Activated naive CD4-positive, alpha-beta T cell treated with anti-CD3 and anti-CD28 coated beads, Interleukin-2, amount 10 ng/mL, durations not matched to agents 7 days and 5 days (primary cell): ENCODE results near the gene P2RX2.

Source experiments
- CTCF ChIA-PET: fragments of 350-600 bp; sonication (Branson Sonifier 250); formaldehyde crosslinking; loops from one replicate; lab custom pipeline; 2021; ENCODE audit warnings: antibody characterized with exemption; lab: Charles Lee
- DNase-seq: peaks from one replicate; pipeline ENCODE4 v3.0.0-alpha.2; 2020
- H3K27ac Mint-ChIP-seq: one replicate; pipeline ENCODE4 v1.8.0; 2021; ENCODE audit warnings: mild to moderate bottlenecking, moderate library complexity, mixed read lengths
- H3K27me3 Mint-ChIP-seq: one replicate; pipeline ENCODE4 v1.8.0; 2021; ENCODE audit warnings: mild to moderate bottlenecking, mixed read lengths
- H3K36me3 Mint-ChIP-seq: one replicate; pipeline ENCODE4 v1.8.0; 2021; ENCODE audit warnings: mixed read lengths
- H3K4me1 Mint-ChIP-seq: one replicate; pipeline ENCODE4 v1.8.0; 2021; ENCODE audit warnings: mixed read lengths
- H3K4me3 Mint-ChIP-seq: one replicate; pipeline ENCODE4 v1.8.0; 2021; ENCODE audit warnings: mild to moderate bottlenecking, moderate library complexity, mixed read lengths
- H3K9me3 Mint-ChIP-seq: one replicate; pipeline ENCODE4 v1.8.0; 2021; ENCODE audit warnings: mixed read lengths

The P2RX2 gene

DNA sequence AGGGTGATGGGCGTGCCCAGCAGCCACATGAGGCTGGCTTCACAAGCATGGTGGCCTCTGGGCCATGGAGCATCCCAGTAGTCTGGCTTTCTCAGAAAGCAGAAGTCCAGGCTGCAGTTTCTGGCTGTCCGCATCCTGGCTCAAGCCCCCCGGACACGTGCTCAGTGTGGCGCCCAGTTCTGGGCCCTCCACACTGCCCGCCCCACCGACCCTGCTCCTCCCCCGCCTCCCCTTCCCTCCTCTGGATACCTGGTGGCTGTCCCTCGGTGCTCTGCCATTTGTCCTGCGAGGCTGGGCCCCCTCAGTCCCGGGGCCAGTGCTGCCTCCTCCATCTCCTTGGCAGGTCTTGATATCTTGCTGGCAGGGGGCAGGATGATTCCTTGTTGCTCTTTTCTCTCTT, 39.8 kb upstream of the P2RX2 start:
- H3K4me1 Mint-ChIP-seq: no peaks in the 10 kb centered on the region

DNA sequence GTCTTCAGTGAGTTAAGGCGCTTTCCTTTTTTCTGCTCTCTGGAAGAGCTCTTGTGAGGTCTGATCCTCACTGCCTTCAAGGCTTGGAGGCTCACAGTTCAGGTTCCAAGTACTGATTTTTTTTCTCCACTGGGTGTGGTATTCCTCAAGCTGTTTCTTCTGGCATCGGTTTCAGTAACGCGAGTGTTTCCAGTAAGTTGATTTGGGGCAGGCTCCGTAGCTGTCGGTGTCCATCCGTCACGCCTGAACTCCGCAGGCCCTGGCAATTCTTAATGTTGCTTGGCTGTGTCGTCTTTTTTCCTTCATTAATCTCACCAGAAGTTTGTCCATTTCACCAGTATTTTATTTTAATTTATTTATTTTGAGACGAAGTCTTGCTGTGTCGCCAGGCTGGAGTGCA, 38.8 kb upstream of the P2RX2 start:
- Mint-ChIP-seq H3K4me3 (no peak overlapping the region), H3K27me3 (no peaks in the 10 kb centered on the region), H3K4me1 (no peaks in the 10 kb centered on the region), H3K36me3 (peaks cover 9% of the 10 kb centered on the region), H3K27ac (no peak overlapping the region), H3K9me3 (no peaks in the 10 kb centered on the region)
- no peak for DNase-seq
- CTCF ChIA-PET: no interaction called here

More for the DNA sequence above, 39.8 kb upstream of the P2RX2 start:
- CTCF ChIA-PET: no interaction called here
- no peak overlapping the region for H3K4me3 Mint-ChIP-seq
- H3K27ac Mint-ChIP-seq: no peak overlapping the region
- H3K36me3 Mint-ChIP-seq: peaks cover 7% of the 10 kb centered on the region
- H3K9me3 Mint-ChIP-seq: no peaks in the 10 kb centered on the region
- H3K27me3 Mint-ChIP-seq: no peaks in the 10 kb centered on the region
- DNase-seq: no peak

- H3K27ac Mint-ChIP-seq: no peak overlapping the region
- CTCF ChIA-PET: no interaction called here
- no peaks in the 10 kb centered on the region for H3K27me3 Mint-ChIP-seq
- H3K9me3 Mint-ChIP-seq: no peaks in the 10 kb centered on the region
- no peak overlapping the region for H3K4me3 Mint-ChIP-seq
- no peak for DNase-seq
- peaks cover 8% of the 10 kb centered on the region for H3K36me3 Mint-ChIP-seq
- no peaks in the 10 kb centered on the region for H3K4me1 Mint-ChIP-seq
These were observed 37.8 kb upstream of the P2RX2 start for GRCh38 chr12:132580701-132581292.

DNA sequence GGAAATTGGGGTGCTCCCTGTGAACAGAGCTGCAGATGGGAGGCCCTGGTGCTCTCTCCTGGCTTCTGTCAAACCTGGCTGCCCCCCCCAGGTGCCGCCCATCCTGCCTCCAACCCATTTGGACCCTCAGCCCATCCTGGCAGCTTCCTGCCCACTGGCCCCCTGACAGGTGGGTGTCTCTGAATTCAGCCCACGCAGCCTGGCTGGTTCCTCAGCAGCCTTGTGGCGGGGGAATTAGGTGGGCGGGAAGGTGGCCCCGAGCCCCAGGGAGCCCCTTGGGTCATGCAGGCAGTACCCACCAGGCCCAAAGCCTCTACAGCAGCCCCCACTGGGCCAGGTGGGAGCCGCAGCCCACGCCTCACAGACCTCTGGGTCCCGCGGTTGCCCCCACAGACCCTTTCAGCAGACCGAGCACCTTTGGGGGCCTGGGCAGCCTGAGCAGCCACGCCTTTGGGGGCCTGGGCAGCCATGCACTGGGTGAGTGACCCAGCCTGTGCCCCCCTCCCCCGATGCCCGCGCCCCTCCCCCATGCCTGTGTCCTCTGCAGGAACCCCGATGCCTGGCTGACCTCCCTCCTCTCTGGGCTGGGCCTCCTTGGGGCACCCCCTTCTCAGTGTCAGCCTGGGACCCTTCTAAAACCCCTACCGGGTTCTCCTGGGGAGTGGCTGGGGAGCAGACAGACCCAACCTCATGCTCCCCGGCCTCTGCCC, 37.1 kb upstream of the P2RX2 start:
- peaks cover 8% of the 10 kb centered on the region for H3K36me3 Mint-ChIP-seq
- H3K27ac Mint-ChIP-seq: no peak overlapping the region
- H3K4me1 Mint-ChIP-seq: no peaks in the 10 kb centered on the region
- no peak overlapping the region for H3K4me3 Mint-ChIP-seq
- no peaks in the 10 kb centered on the region for H3K9me3 Mint-ChIP-seq
- no peaks in the 10 kb centered on the region for H3K27me3 Mint-ChIP-seq
- CTCF ChIA-PET: no interaction called here
- DNase-seq: no peak

GRCh38 chr12:132582058-132582420, 36.5 kb upstream of the P2RX2 start:
- CTCF ChIA-PET: no interaction called here
- H3K36me3 Mint-ChIP-seq: peaks cover 8% of the 10 kb centered on the region
- H3K27ac Mint-ChIP-seq: no peak overlapping the region
- H3K27me3 Mint-ChIP-seq: no peaks in the 10 kb centered on the region
- no peak for DNase-seq
- no peak overlapping the region for H3K4me3 Mint-ChIP-seq
- no peaks in the 10 kb centered on the region for H3K9me3 Mint-ChIP-seq
- no peaks in the 10 kb centered on the region for H3K4me1 Mint-ChIP-seq

DNA sequence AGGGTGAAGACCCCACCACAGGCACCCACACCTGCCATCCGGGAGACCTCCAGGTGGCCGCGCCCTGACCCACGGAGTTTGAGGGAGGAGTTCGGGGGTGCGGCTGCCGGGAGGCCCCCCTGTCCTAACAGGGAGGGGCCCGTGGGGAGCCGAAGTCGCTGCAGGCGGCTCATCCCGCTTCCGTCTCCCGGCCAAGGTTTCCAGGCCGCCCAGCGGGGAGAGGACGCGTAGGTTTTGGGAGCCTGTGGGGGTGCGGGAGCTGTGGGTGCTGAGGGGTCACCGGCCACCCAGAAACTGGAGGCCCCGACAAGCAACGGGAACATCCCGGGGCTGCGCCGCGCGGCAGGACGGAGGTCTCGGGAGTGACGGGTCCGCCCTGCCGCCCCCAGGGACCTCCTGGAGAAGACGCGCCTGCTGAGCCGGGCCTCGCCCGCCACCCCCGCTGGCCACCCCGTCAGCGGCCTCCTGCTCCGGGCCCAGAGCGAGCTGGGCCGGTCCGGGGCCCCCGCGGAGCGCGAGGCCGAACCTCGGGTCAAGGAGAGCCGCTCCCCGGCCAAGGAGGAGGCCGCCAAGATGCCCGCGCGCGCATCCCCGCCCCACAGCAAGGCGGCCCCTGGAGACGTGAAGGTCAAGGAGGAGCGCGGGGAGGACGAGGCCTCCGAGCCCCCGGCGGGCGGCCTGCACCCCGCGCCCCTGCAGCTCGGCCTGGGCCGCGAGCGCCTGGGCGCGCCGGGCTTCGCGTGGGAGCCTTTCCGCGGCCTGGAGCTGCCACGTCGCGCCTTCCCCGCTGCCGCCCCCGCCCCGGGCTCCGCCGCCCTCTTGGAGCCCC, 35.8 kb upstream of the P2RX2 start:
- CTCF ChIA-PET: no interaction called here
- Mint-ChIP-seq H3K27ac (no peak overlapping the region), H3K9me3 (no peaks in the 10 kb centered on the region)

GRCh38 chr12:132583411-132583710, 35.2 kb upstream of the P2RX2 start:
- H3K27me3 Mint-ChIP-seq: no peaks in the 10 kb centered on the region
- H3K9me3 Mint-ChIP-seq: no peaks in the 10 kb centered on the region
- no peak overlapping the region for H3K4me3 Mint-ChIP-seq
- CTCF ChIA-PET: no interaction called here
- DNase-seq: no peak
- no peaks in the 10 kb centered on the region for H3K4me1 Mint-ChIP-seq
- peaks cover 4% of the 10 kb centered on the region for H3K36me3 Mint-ChIP-seq
- no peak overlapping the region for H3K27ac Mint-ChIP-seq

More for the DNA sequence above, 35.8 kb upstream of the P2RX2 start:
- H3K4me1 Mint-ChIP-seq: no peaks in the 10 kb centered on the region
- no peaks in the 10 kb centered on the region for H3K27me3 Mint-ChIP-seq
- H3K4me3 Mint-ChIP-seq: no peak overlapping the region
- H3K36me3 Mint-ChIP-seq: peaks cover 6% of the 10 kb centered on the region
- no peak for DNase-seq

DNA sequence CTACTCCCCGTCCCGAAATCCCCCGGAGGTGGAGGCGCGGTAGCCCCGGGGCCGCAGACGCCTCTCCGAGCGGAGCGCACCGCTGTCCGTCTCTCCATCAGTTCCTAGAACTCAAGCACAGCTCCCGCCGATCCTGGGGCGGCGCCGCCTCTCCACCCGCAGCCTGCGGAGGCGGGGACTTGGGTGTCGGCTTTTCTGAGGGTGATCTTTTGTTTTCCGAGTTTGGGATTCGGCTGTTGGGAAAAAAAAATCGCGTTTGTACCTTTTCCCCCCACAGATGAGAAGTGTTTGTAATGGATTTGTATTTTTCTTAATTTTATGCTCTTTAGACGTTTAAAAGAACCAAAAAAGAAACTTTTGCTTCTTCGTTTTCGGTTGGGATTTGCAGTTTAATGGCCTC, 34.8 kb upstream of the P2RX2 start:
- CTCF ChIA-PET: no interaction called here
- H3K9me3 Mint-ChIP-seq: no peaks in the 10 kb centered on the region
- H3K4me1 Mint-ChIP-seq: no peaks in the 10 kb centered on the region
- H3K27ac Mint-ChIP-seq: no peak overlapping the region
- no peak for DNase-seq
- H3K36me3 Mint-ChIP-seq: peaks cover 4% of the 10 kb centered on the region
- H3K4me3 Mint-ChIP-seq: no peak overlapping the region
- H3K27me3 Mint-ChIP-seq: peaks cover under 1% of the 10 kb centered on the region

DNA sequence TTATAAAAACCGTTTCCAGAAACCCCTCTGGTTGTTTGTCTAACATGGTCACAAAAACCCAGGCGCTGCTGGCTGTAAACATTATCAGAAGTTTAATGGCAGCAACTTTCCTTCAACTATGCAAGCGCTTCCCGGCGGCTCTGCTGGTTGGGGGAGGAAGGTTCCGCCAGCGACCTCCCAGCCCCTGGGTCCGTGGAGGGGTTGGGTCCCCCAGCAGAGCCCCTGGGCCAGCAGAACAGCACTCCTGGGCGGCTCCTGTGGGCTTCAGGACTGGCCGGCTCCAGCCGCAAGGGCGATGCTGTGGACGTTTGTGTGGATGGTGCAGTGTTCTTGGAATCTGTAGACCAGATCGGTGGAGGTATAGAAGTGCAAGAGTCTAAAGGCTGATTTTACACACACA, 34.1 kb upstream of the P2RX2 start:
- H3K9me3 Mint-ChIP-seq: no peaks in the 10 kb centered on the region
- no peak overlapping the region for H3K4me3 Mint-ChIP-seq
- DNase-seq: no peak
- peaks cover 7% of the 10 kb centered on the region for H3K27me3 Mint-ChIP-seq
- no peaks in the 10 kb centered on the region for H3K4me1 Mint-ChIP-seq
- no peak overlapping the region for H3K27ac Mint-ChIP-seq
- CTCF ChIA-PET: no interaction called here
- peaks cover 4% of the 10 kb centered on the region for H3K36me3 Mint-ChIP-seq

DNA sequence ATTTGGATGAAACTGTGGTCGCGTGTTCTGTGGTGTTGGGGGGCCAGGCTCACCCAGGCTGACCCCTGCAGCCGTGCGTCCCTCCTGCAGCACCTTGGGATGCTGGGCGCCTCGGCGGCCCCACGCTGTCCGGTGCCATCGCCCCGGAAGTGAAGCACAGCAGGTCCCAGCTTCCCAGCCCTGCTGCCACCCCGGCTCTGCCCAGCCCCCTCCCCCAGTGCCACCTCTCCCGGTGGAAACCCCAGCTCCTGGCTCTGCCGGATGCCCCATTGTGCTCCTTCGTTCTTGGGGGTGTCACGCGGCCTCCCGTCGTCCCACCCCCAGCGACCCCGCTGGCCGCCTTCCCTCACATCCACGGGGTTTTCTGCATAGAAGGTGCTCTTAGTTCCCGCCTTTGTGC, 33.4 kb upstream of the P2RX2 start:
- CTCF ChIA-PET: no interaction called here
- no peaks in the 10 kb centered on the region for H3K4me1 Mint-ChIP-seq
- no peak overlapping the region for H3K27ac Mint-ChIP-seq

DNA sequence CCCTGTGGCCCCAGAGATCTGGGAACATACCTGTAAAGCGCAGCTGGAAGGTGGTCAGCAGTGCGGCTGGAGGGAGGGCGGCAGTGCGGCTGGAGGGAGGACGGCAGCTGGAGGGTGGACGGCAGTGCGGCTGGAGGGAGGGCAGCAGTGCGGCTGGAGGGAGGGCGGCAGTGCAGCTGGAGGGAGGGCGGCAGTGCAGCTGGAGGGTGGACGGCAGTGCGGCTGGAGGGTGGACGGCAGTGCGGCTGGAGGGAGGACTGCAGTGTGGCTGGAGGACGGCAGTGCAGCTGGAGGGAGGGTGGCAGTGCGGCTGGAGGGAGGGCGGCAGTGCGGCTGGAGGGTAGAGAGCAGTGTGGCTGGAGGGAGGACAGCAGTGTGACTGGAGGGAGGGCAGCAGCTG, 31.6 kb upstream of the P2RX2 start:
- peaks cover 11% of the 10 kb centered on the region for H3K27me3 Mint-ChIP-seq
- H3K36me3 Mint-ChIP-seq: peaks cover 4% of the 10 kb centered on the region
- no peaks in the 10 kb centered on the region for H3K9me3 Mint-ChIP-seq
- H3K4me1 Mint-ChIP-seq: no peaks in the 10 kb centered on the region
- DNase-seq: no peak
- H3K4me3 Mint-ChIP-seq: no peak overlapping the region
- H3K27ac Mint-ChIP-seq: no peak overlapping the region
- CTCF ChIA-PET: interaction anchor here (1.4 kb wide), 1 partner anchor 13 kb away, joined by 3 read pairs; no protein-coding TSS in a partner anchor

More for the DNA sequence above, 33.4 kb upstream of the P2RX2 start:
- no peak for DNase-seq
- H3K36me3 Mint-ChIP-seq: peaks cover 4% of the 10 kb centered on the region
- H3K27me3 Mint-ChIP-seq: peaks cover 7% of the 10 kb centered on the region
- H3K4me3 Mint-ChIP-seq: no peak overlapping the region
- H3K9me3 Mint-ChIP-seq: no peaks in the 10 kb centered on the region

GRCh38 chr12:132587781-132588180, 30.8 kb upstream of the P2RX2 start:
- no peaks in the 10 kb centered on the region for H3K4me1 Mint-ChIP-seq
- H3K27me3 Mint-ChIP-seq: peaks cover 11% of the 10 kb centered on the region
- no peak overlapping the region for H3K4me3 Mint-ChIP-seq
- no peak for DNase-seq
- peaks cover 4% of the 10 kb centered on the region for H3K36me3 Mint-ChIP-seq
- H3K9me3 Mint-ChIP-seq: no peaks in the 10 kb centered on the region
- CTCF ChIA-PET: no interaction called here
- H3K27ac Mint-ChIP-seq: no peak overlapping the region

DNA sequence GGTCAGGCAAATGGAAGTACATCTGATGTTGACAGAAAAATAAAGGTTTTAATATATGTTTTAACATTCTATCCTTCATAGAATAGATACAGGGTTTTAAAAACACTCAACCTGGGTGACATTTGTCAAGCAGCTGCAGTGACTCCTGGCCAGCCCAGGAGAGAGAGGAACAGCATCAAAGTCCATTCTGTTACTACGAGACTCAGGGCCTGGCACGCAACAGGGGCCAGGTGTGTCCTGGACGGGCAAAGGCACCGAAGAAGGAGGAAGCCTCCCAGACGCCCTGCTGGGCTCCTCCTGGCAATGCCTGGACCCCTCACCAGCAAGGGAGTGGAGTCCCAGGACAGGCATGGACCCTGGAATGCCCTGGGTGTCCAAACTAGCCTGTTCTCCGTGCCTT, 30.3 kb upstream of the P2RX2 start:
- Mint-ChIP-seq H3K4me1 (no peaks in the 10 kb centered on the region), H3K27ac (no peak overlapping the region), H3K4me3 (no peak overlapping the region), H3K36me3 (peaks cover 4% of the 10 kb centered on the region), H3K9me3 (no peaks in the 10 kb centered on the region), H3K27me3 (peaks cover 11% of the 10 kb centered on the region)
- DNase-seq: no peak
- CTCF ChIA-PET: no interaction called here

DNA sequence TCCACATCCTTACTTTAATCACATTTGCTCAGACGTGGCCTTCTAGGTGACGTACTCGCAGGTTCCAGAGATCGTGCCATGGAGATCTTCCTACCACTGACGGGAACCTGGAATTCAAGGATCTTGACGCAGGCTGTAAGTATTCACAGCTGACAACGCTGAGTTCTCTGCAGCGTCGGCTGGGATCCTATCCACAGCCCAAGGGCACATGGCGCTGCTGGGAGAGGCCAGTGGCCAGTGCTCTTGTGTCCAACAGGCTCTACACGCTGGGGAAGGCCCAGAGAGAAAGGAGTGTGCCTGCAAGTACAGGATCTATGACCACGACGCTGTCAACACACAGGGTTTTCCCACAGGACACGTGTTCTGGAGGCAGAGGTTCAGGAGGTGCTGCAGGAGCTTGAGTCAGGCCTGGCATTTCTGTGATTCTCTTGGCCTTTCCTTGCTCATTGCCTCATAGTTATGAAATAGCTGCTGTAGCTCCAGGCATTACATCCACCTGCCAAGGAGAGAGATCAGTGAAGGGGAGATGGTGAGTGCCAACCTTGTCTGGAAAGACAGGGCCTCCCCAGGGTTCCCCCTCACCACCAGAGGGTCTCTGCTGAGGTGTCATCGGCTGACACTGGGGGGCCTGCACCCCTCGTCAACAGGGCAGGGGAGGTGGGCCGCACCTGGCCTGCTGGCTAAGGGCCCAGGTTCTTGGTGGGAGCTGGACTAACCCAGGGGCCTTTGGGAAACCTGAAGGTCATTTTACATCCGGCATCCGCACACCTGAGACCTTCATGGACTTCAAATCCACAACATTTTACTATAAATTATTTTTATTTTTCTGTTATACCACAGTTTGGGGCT, 29.5 kb upstream of the P2RX2 start:
- Mint-ChIP-seq H3K27me3 (peaks cover 11% of the 10 kb centered on the region), H3K27ac (no peak overlapping the region), H3K36me3 (peaks cover under 1% of the 10 kb centered on the region), H3K9me3 (no peaks in the 10 kb centered on the region), H3K4me3 (no peak overlapping the region), H3K4me1 (peaks cover 4% of the 10 kb centered on the region)
- CTCF ChIA-PET: no interaction called here
- DNase-seq: no peak
